ENCODE data around the gene TECPR2.

GRCh38 chr14:102481371-102481770 is 118.6 kb downstream of the TECPR2 start:
- TF ChIP-seq, protein P1, sequence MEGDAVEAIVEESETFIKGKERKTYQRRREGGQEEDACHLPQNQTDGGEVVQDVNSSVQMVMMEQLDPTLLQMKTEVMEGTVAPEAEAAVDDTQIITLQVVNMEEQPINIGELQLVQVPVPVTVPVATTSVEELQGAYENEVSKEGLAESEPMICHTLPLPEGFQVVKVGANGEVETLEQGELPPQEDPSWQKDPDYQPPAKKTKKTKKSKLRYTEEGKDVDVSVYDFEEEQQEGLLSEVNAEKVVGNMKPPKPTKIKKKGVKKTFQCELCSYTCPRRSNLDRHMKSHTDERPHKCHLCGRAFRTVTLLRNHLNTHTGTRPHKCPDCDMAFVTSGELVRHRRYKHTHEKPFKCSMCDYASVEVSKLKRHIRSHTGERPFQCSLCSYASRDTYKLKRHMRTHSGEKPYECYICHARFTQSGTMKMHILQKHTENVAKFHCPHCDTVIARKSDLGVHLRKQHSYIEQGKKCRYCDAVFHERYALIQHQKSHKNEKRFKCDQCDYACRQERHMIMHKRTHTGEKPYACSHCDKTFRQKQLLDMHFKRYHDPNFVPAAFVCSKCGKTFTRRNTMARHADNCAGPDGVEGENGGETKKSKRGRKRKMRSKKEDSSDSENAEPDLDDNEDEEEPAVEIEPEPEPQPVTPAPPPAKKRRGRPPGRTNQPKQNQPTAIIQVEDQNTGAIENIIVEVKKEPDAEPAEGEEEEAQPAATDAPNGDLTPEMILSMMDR (IDR thresholded peaks at IDR 0.05; ENCODE audit: low read depth, low read length, missing input control), result no peak
- no peak for TF ChIP-seq TAF1 (conservative IDR thresholded peaks at IDR 0.05)
- no peak for TF ChIP-seq EGR1 (IDR thresholded peaks at IDR 0.05; ENCODE audit: low read depth in 2 of 2)
- TF ChIP-seq JUND (IDR thresholded peaks at IDR 0.05), result no peak
- TF ChIP-seq YY1 (IDR thresholded peaks at IDR 0.05), result no peak
- TF ChIP-seq, protein P2, sequence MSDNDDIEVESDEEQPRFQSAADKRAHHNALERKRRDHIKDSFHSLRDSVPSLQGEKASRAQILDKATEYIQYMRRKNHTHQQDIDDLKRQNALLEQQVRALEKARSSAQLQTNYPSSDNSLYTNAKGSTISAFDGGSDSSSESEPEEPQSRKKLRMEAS (IDR thresholded peaks at IDR 0.05), result no peak
- TF ChIP-seq, protein P3, sequence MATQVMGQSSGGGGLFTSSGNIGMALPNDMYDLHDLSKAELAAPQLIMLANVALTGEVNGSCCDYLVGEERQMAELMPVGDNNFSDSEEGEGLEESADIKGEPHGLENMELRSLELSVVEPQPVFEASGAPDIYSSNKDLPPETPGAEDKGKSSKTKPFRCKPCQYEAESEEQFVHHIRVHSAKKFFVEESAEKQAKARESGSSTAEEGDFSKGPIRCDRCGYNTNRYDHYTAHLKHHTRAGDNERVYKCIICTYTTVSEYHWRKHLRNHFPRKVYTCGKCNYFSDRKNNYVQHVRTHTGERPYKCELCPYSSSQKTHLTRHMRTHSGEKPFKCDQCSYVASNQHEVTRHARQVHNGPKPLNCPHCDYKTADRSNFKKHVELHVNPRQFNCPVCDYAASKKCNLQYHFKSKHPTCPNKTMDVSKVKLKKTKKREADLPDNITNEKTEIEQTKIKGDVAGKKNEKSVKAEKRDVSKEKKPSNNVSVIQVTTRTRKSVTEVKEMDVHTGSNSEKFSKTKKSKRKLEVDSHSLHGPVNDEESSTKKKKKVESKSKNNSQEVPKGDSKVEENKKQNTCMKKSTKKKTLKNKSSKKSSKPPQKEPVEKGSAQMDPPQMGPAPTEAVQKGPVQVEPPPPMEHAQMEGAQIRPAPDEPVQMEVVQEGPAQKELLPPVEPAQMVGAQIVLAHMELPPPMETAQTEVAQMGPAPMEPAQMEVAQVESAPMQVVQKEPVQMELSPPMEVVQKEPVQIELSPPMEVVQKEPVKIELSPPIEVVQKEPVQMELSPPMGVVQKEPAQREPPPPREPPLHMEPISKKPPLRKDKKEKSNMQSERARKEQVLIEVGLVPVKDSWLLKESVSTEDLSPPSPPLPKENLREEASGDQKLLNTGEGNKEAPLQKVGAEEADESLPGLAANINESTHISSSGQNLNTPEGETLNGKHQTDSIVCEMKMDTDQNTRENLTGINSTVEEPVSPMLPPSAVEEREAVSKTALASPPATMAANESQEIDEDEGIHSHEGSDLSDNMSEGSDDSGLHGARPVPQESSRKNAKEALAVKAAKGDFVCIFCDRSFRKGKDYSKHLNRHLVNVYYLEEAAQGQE (IDR thresholded peaks at IDR 0.05), result no peak
- no peak for TF ChIP-seq RAD21 (IDR thresholded peaks at IDR 0.05)
- TF ChIP-seq HNF4G (IDR thresholded peaks at IDR 0.05), result no peak
- TF ChIP-seq GABPA (IDR thresholded peaks at IDR 0.05 in 1 of 2, conservative IDR thresholded peaks at IDR 0.05 in 1 of 2), result no peak
- no peak for TF ChIP-seq SP1 (IDR thresholded peaks at IDR 0.05)
- no peak for TF ChIP-seq NR2F2 (IDR thresholded peaks at IDR 0.05)
